DND-41 (cell line): ENCODE results near the gene CPT1A.

Experiments
- EZH2 ChIP-seq: IDR thresholded peaks from 3 replicates; pipeline ENCODE4 v1.6.1; 2012; ENCODE audit warnings: borderline replicate concordance, low read depth, mild to moderate bottlenecking, moderate library complexity, low read length, inconsistent platforms; ENCODE audit not compliant: severe bottlenecking
- TF ChIP-seq, protein P1 (sequence below): IDR thresholded peaks from 2 replicates; pipeline ENCODE4 v1.5.1; 2012; ENCODE audit warnings: borderline replicate concordance, low read length, moderate library complexity, mild to moderate bottlenecking; ENCODE audit not compliant: poor library complexity, severe bottlenecking; ENCODE audit errors: extremely low read depth

DNA sequence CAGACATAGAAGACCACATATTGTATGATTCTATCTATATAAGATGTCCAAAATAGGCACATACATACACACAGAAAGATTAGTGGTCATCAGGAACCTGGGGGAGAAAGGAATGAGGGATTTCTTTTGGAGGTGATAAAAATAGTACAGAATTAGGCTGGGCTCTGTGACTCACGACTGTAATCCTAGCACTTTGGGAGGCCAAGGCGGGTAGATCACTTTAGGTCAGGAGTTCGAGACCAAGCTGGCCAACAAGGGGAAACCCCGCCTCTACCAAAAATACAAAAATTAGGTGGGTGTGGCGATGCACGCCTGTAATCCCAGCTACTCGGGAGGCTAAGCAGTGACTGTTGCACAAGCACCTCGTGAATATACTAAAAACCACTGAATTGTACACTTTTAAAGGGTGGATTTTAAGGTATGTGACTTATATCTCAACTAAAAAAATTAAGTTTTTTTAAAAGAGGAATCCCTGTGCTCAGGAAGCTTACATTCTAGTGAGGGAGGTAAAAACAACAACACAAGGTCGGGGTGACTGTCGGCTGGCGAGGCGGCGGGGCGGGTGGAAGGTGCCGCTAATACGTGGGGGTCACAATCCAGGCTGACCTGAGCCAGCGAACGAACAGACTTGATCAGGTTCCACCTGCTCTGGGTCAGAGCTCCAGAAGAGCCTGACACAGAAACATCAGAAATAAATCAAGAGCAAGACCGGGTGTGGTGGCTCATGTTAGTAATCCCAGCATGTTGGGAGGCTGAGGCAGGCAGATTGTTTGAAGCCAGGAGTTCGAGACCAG lies 65.1 kb downstream of the CPT1A start:
- TF ChIP-seq, protein P1, sequence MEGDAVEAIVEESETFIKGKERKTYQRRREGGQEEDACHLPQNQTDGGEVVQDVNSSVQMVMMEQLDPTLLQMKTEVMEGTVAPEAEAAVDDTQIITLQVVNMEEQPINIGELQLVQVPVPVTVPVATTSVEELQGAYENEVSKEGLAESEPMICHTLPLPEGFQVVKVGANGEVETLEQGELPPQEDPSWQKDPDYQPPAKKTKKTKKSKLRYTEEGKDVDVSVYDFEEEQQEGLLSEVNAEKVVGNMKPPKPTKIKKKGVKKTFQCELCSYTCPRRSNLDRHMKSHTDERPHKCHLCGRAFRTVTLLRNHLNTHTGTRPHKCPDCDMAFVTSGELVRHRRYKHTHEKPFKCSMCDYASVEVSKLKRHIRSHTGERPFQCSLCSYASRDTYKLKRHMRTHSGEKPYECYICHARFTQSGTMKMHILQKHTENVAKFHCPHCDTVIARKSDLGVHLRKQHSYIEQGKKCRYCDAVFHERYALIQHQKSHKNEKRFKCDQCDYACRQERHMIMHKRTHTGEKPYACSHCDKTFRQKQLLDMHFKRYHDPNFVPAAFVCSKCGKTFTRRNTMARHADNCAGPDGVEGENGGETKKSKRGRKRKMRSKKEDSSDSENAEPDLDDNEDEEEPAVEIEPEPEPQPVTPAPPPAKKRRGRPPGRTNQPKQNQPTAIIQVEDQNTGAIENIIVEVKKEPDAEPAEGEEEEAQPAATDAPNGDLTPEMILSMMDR: no peak
- no peak for TF ChIP-seq EZH2
